Measurements from ENCODE around the gene DGCR2. TPM values are rescaled to one million over a fixed set of nuclear protein-coding genes. Genes with fewer than 3 reads are reported as not detected.

Gene DGCR2
- polyA plus RNA-seq, 1 experiment = 44.3 TPM

- H3K27me3 ChIP-seq (ENCODE audit: control insufficient read depth, insufficient read depth, low read length) = no peaks in the 10 kb centered on the region; the same call in 1 of the 2 replicates
- TF ChIP-seq CTCF (IDR thresholded peaks at IDR 0.05; ENCODE audit: insufficient read depth, low read depth, low read length) = no peak
- CTCF ChIA-PET = interaction anchor here (1.2 kb wide), 1 partner anchor 20 kb away, joined by 6 read pairs; the partner anchor contains the start of gene ESS2
- H3K4me3 ChIP-seq (ENCODE audit: low read depth, low read length) = no peak overlapping the region
- no peak for DNase-seq (ENCODE audit: low read depth)
- POLR2A ChIA-PET = no interaction called here
- H3K36me3 ChIP-seq (ENCODE audit: control insufficient read depth, insufficient read depth, low read length) = no peaks in the 10 kb centered on the region
These were observed 2.8 kb upstream of the DGCR2 start for GRCh38 chr22:19125011-19125410.

DNA sequence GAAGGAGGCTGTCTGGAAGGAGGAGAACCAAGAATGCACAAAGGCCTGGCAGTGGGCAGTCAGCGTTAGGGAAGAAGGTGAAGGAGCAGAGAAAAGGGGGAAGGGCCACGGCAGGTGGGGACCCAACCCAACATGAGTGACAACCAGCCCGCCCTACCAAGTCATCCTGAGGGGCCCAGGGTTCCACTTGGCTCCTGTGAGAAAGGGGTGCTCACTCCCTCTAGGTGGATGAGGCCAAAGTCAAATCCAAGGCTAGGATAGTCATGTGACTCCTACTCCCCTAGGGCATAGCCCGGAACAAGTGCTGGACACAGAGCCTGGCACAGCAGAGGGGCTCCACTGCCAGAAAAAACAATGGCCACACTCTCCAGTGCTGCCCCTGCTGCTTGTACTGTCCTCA lies 2.2 kb upstream of the DGCR2 start:
- Histone ChIP-seq H3K4me3 (ENCODE audit: low read depth, low read length) (no peak overlapping the region), H3K36me3 (ENCODE audit: control insufficient read depth, insufficient read depth, low read length) (no peaks in the 10 kb centered on the region), H3K27me3 (ENCODE audit: control insufficient read depth, insufficient read depth, low read length) (no peaks in the 10 kb centered on the region; the same call in 1 of the 2 replicates)
- DNase-seq (ENCODE audit: low read depth) = no peak
- ChIA-PET CTCF (no interaction called here), POLR2A (no interaction called here)
- TF ChIP-seq CTCF (IDR thresholded peaks at IDR 0.05; ENCODE audit: insufficient read depth, low read depth, low read length) = no peak

DNA sequence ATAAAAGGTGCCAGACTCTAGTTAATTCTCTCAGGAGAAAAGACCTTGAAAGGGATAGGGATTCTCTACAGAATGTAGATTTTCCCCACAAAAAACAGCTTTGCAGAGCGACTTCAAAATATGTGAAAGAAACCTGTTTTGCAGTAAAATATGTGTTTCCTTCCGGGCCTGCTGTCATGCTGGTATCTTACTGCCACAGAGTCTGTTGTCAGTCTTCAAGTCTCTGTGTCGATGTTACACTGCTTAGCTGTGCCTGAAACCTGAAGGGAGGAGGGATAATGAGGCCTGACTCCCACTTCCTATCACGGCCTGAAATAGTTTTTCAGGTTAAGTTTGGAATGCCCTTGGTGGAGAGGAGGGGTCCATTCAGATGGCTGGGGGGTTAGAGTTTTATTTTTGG lies 1.7 kb upstream of the DGCR2 start:
- Histone ChIP-seq H3K4me3 (ENCODE audit: low read depth, low read length) (no peak overlapping the region), H3K36me3 (ENCODE audit: control insufficient read depth, insufficient read depth, low read length) (no peaks in the 10 kb centered on the region; the same call in 1 of the 2 replicates), H3K27me3 (ENCODE audit: control insufficient read depth, insufficient read depth, low read length) (no peaks in the 10 kb centered on the region; the same call in 1 of the 2 replicates)
- no peak for TF ChIP-seq CTCF (IDR thresholded peaks at IDR 0.05; ENCODE audit: insufficient read depth, low read depth, low read length)
- CTCF ChIA-PET = no interaction called here
- no peak for DNase-seq (ENCODE audit: low read depth)
- POLR2A ChIA-PET = no interaction called here

GRCh38 chr22:19122752-19123492 lies 710 bp upstream of the DGCR2 start:
- no peak for TF ChIP-seq CTCF (IDR thresholded peaks at IDR 0.05; ENCODE audit: insufficient read depth, low read depth, low read length)
- CTCF ChIA-PET = interaction anchor here (0.5 to 1.8 kb wide), 5 partner anchors 11 to 23 kb away, joined by 3 to 7 read pairs (median 3); partner anchors contain the start of gene ESS2
- POLR2A ChIA-PET = interaction anchor here (1.5 kb wide), 1 partner anchor 22 kb away, joined by 5 read pairs; the partner anchor contains the start of gene ESS2
- H3K36me3 ChIP-seq (ENCODE audit: control insufficient read depth, insufficient read depth, low read length) = peaks cover 1% of the 10 kb centered on the region
- DNase-seq (ENCODE audit: low read depth) = no peak
- no peaks in the 10 kb centered on the region; the same call in 1 of the 2 replicates for H3K27me3 ChIP-seq (ENCODE audit: control insufficient read depth, insufficient read depth, low read length)
- peak overlapping the region; percentile 56 for H3K4me3 ChIP-seq (ENCODE audit: low read depth, low read length)

GRCh38 chr22:19121631-19122142 lies 525 bp downstream of the DGCR2 start:
- TF ChIP-seq CTCF (IDR thresholded peaks at IDR 0.05; ENCODE audit: insufficient read depth, low read depth, low read length) = no peak
- Histone ChIP-seq H3K27me3 (ENCODE audit: control insufficient read depth, insufficient read depth, low read length) (no peaks in the 10 kb centered on the region; the same call in 1 of the 2 replicates), H3K36me3 (ENCODE audit: control insufficient read depth, insufficient read depth, low read length) (peaks cover 1% of the 10 kb centered on the region), H3K4me3 (ENCODE audit: low read depth, low read length) (peak overlapping the region; percentile 91)
- CTCF ChIA-PET = interaction anchor here (1.6 to 1.8 kb wide), 2 partner anchors 22 kb away, joined by 4 to 7 read pairs; partner anchors contain the start of gene ESS2
- DNase-seq (ENCODE audit: low read depth) = no peak
- POLR2A ChIA-PET = interaction anchor here (0.5 to 1.5 kb wide), 2 partner anchors 23 to 1203 kb away, joined by 5 to 6 read pairs; partner anchors contain the start of gene ESS2
